HepG2 (cell line): ENCODE results near the gene SOX4. TPM values are rescaled to one million over a fixed set of nuclear protein-coding genes. Genes with fewer than 3 reads are reported as not detected.

Source experiments
- ATAC-seq: fragments of 200-7000 bp; cut with Tn5 transposase; 3 replicates; pipeline ENCODE4 v1.9.1; 2020; ENCODE audit warnings: mild to moderate bottlenecking, moderate library complexity
- BruUV-seq: library from RNA; stranded (reverse); fragments of 400-500 nt; replicated peaks from 2 replicates; lab custom pipeline; 2021; lab: Mats Ljungman, UMichigan
- CTCF ChIA-PET: fragments of 300-600 bp; formaldehyde crosslinking; extraction: SDS; loops from one replicate; lab custom pipeline; 2021; ENCODE audit warnings: low total read pairs, inconsistent platforms, low intra/inter-chr PET ratio; lab: Yijun Ruan, JAX
- POLR2A ChIA-PET: fragments of 350-600 bp; sonication (Branson Sonifier 250); formaldehyde crosslinking; loops from one replicate; lab custom pipeline; 2020; ENCODE audit warnings: antibody characterized with exemption, inconsistent platforms; lab: Yijun Ruan, JAX
- DNase-seq: peaks from one replicate; pipeline ENCODE4 v3.0.0-alpha.2; 2015; ENCODE audit warnings: low spot score
- FAIRE-seq: peaks from 3 replicates; lab custom pipeline; 2011; peaks lifted over from hg19 to GRCh38; lab: Jason Lieb, UNC
- H2AFZ ChIP-seq: one replicate; pipeline ENCODE4 v1.6.1; 2011; ENCODE audit warnings: low read length, inconsistent platforms
- H3K27ac ChIP-seq: fragments of 300-600 bp; 3 replicates; pipeline ENCODE4 v1.8.0; 2011; ENCODE audit warnings: mixed run types, mild to moderate bottlenecking, mixed read lengths, low read length, inconsistent platforms; ENCODE audit not compliant: insufficient read depth; ENCODE audit errors: extremely low read length
- H3K27me3 ChIP-seq, 2 experiments: fragments of 200-600 bp in 1 of 2; 2 replicates in 1 of 2; 3 replicates in 1 of 2; pipeline versions ENCODE4 v1.6.0 to v1.8.0; 2011; ENCODE audit warnings: low read length in 2 of 2, mild to moderate bottlenecking in 2 of 2, moderate library complexity in 2 of 2, inconsistent platforms in 1 of 2; ENCODE audit not compliant: insufficient read depth in 2 of 2, control insufficient read depth in 1 of 2
- H3K36me3 ChIP-seq, 2 experiments: fragments of 200-600 bp in 1 of 2; replicated peaks in 1 of 2; 2 replicates in 1 of 2; 3 replicates in 1 of 2; pipeline versions ENCODE4 v1.5.1 to v1.8.0; 2011; ENCODE audit warnings: low read length in 2 of 2, inconsistent platforms in 1 of 2; ENCODE audit not compliant: insufficient read depth in 2 of 2, control insufficient read depth in 1 of 2
- H3K4me1 ChIP-seq: 2 replicates; pipeline ENCODE4 v1.5.1; 2012; ENCODE audit warnings: low read length, inconsistent platforms; ENCODE audit not compliant: insufficient read depth
- H3K4me2 ChIP-seq: 2 replicates; pipeline ENCODE4 v1.6.0; 2011; ENCODE audit warnings: low read depth, low read length, inconsistent platforms
- H3K4me3 ChIP-seq, 3 experiments: fragments of 200-600 bp in 1 of 3; sonication (generic), shearing (Covaris generic) in 1 of 3; replicated peaks in 1 of 3; 2 replicates each; pipeline ENCODE4 v1.5.1; 2011 to 2016; ENCODE audit warnings: low read length in 3 of 3, inconsistent platforms in 2 of 3, low read depth in 2 of 3, mild to moderate bottlenecking in 2 of 3, control low read depth in 1 of 3, mixed read lengths in 1 of 3; ENCODE audit not compliant: insufficient read depth in 1 of 3
- H3K79me2 ChIP-seq: one replicate; pipeline ENCODE4 v1.6.1; 2011; ENCODE audit warnings: low read length, inconsistent platforms; ENCODE audit not compliant: insufficient read depth
- H3K9ac ChIP-seq: 2 replicates; pipeline ENCODE4 v1.6.0; 2011; ENCODE audit warnings: mild to moderate bottlenecking, low read depth, low read length, inconsistent platforms; ENCODE audit not compliant: insufficient read depth
- H3K9me3 ChIP-seq: 2 replicates; pipeline ENCODE4 v1.5.1; 2012; ENCODE audit warnings: mild to moderate bottlenecking, low read length
- H4K20me1 ChIP-seq: 2 replicates; pipeline ENCODE4 v1.6.0; 2011; ENCODE audit warnings: inconsistent platforms, mild to moderate bottlenecking, low read length, moderate library complexity; ENCODE audit not compliant: insufficient read depth
- AKAP8 ChIP-seq: sonication (generic); formaldehyde crosslinking; IDR thresholded peaks from 2 replicates; pipeline ENCODE4 v1.5.1; 2020; ENCODE audit warnings: mild to moderate bottlenecking, missing genetic modification reagents
- BRD4 ChIP-seq: sonication (generic); formaldehyde crosslinking; IDR thresholded peaks from 2 replicates; pipeline ENCODE4 v1.4.0; 2020; ENCODE audit warnings: missing genetic modification reagents
- CSRNP1 ChIP-seq: sonication (generic); formaldehyde crosslinking; IDR thresholded peaks from 2 replicates; pipeline ENCODE4 v1.8.1; 2023; ENCODE audit warnings: mild to moderate bottlenecking, missing genetic modification reagents
- GATAD1 ChIP-seq: IDR thresholded peaks from 2 replicates; pipeline ENCODE4 v1.6.1; 2016; ENCODE audit warnings: missing genetic modification reagents, missing compliant biosample characterization
- HMG20B ChIP-seq: conservative IDR thresholded peaks from 2 replicates; pipeline ENCODE4 v1.6.1; 2016; ENCODE audit warnings: missing genetic modification reagents, missing compliant biosample characterization
- KMT2B ChIP-seq: IDR thresholded peaks from 2 replicates; pipeline ENCODE4 v1.6.1; 2016; ENCODE audit warnings: missing genetic modification reagents, missing compliant biosample characterization
- LCORL ChIP-seq, 2 experiments: fragments of 450-650 bp in 1 of 2; sonication (generic) in 1 of 2; formaldehyde crosslinking in 1 of 2; IDR thresholded peaks; 2 replicates each; pipeline versions ENCODE4 v1.5.0 to v1.6.1; 2017 to 2020; ENCODE audit warnings: antibody characterized with exemption in 1 of 2, missing genetic modification reagents in 1 of 2
- POGK ChIP-seq: sonication (generic); formaldehyde crosslinking; conservative IDR thresholded peaks from 2 replicates; pipeline ENCODE4 v1.8.0; 2022; ENCODE audit warnings: mild to moderate bottlenecking, moderate library complexity, missing genetic modification reagents
- SOX5 ChIP-seq: IDR thresholded peaks from 2 replicates; pipeline ENCODE4 v1.6.1; 2016; ENCODE audit warnings: borderline replicate concordance
- SUZ12 ChIP-seq: fragments of 150-350 bp; IDR thresholded peaks from 2 replicates; pipeline ENCODE4 v1.6.1; 2014; ENCODE audit warnings: low read depth, low read length
- ZC3H13 ChIP-seq: sonication (generic); formaldehyde crosslinking; IDR thresholded peaks from 2 replicates; pipeline ENCODE4 v1.8.1; 2023; ENCODE audit warnings: mild to moderate bottlenecking, missing genetic modification reagents, moderate library complexity
- ZFY ChIP-seq: sonication (generic); formaldehyde crosslinking; IDR thresholded peaks from 2 replicates; pipeline ENCODE4 v1.4.0; 2020; ENCODE audit warnings: missing genetic modification reagents
- ZNF337 ChIP-seq: sonication (generic); formaldehyde crosslinking; IDR thresholded peaks from 2 replicates; pipeline ENCODE4 v1.5.1; 2020; ENCODE audit warnings: missing genetic modification reagents, low read depth, mild to moderate bottlenecking, borderline replicate concordance
- ZNF550 ChIP-seq: sonication (generic); formaldehyde crosslinking; IDR thresholded peaks from 2 replicates; pipeline ENCODE4 v1.4.0; 2020; ENCODE audit warnings: mild to moderate bottlenecking, missing genetic modification reagents, borderline replicate concordance
- ZNF562 ChIP-seq: sonication (generic); formaldehyde crosslinking; IDR thresholded peaks from 2 replicates; pipeline ENCODE4 v1.8.0; 2022; ENCODE audit warnings: missing genetic modification reagents, borderline replicate concordance
- ZNF776 ChIP-seq: sonication (generic); formaldehyde crosslinking; IDR thresholded peaks from 2 replicates; pipeline ENCODE4 v1.4.0; 2020; ENCODE audit warnings: mild to moderate bottlenecking, missing genetic modification reagents
- ZXDC ChIP-seq: sonication (generic); formaldehyde crosslinking; IDR thresholded peaks from 2 replicates; pipeline ENCODE4 v1.5.0; 2020; ENCODE audit warnings: mild to moderate bottlenecking, missing genetic modification reagents
- in situ Hi-C: cut with HindIII; loops from 2 replicates; pipeline ENCODE4 v1.10.0; 2017; ENCODE audit warnings: low pct_unique_long_range_greater_than_20kb; ENCODE audit not compliant: extremely low pct_ligation_motif_present
- intact Hi-C: fragments of 100-400 bp; cut with micrococcal nuclease; formaldehyde crosslinking; loops from one replicate; pipeline ENCODE4 v1.10.0; 2022; ENCODE audit not compliant: unreplicated experiment
- polyA plus RNA-seq, 8 experiments: library from polyadenylated mRNA; depleted of rRNA in 3 of 8; stranded (reverse) in 7 of 8; unstranded in 1 of 8; fragments of >200 nt; fragmentation: Illumina TruSeq in 4 of 8; extraction: Trizol in 4 of 8; gene quantifications; 2 replicates each; pipeline versions ENCODE4 v1.2.1 to v1.2.3, GENCODE V29; 2011 to 2016; ENCODE audit warnings: low read depth in 4 of 8, missing spikeins in 1 of 8, mixed read lengths in 1 of 8; ENCODE audit not compliant: insufficient read depth in 1 of 8
- total RNA-seq, 5 experiments: library from RNA; depleted of rRNA; stranded (reverse); fragments of >200 nt; fragmentation: Illumina TruSeq; extraction: Trizol; gene quantifications; 2 replicates each; pipeline ENCODE4 v1.2.3, GENCODE V29; 2016; ENCODE audit warnings: low read depth in 1 of 5

SOX4 gene
- total and polyA plus RNA-seq, 2 of the 13 experiments (the other 11 are each of a cell fraction or from before 2014, with no cell fraction given), result 2.6 to 3.4 TPM

GRCh38 chr6:21636876-21637275 is 43.3 kb downstream of the SOX4 start:
- H3K27me3 ChIP-seq, result no peaks in the 10 kb centered on the region; a peak in 1 of 5 replicates
- no peaks in the 10 kb centered on the region for H3K36me3 ChIP-seq
- H3K4me2 ChIP-seq, result no peak overlapping the region
- no TSS peak for BruUV-seq
- H4K20me1 ChIP-seq, result no peaks in the 10 kb centered on the region
- H3K79me2 ChIP-seq, result no peaks in the 10 kb centered on the region
- H3K4me1 ChIP-seq, result peaks cover 6% of the 10 kb centered on the region; the same call in 1 of the 2 replicates
- DNase-seq (no peak), FAIRE-seq (no peak), ATAC-seq (no peak)
- in situ Hi-C loops, result no loop called here
- TF ChIP-seq GATAD1 (no peak), ZNF550 (no peak), SOX5 (CRISPR knock-in tag) (no peak), LCORL (IDR thresholded peaks at IDR 0.05) (no peak), LCORL (CRISPR knock-in tag; IDR thresholded peaks at IDR 0.05) (no peak), KMT2B (no peak), CSRNP1 (no peak), ZC3H13 (CRISPR knock-in tag) (no peak), AKAP8 (CRISPR knock-in tag) (no peak), ZFY (CRISPR knock-in tag) (no peak), ZNF337 (CRISPR knock-in tag) (no peak), ZXDC (CRISPR knock-in tag) (no peak), BRD4 (no peak), ZNF776 (CRISPR knock-in tag) (no peak), SUZ12 (no peak), POGK (CRISPR knock-in tag) (no peak), ZNF562 (CRISPR knock-in tag) (no peak), HMG20B (CRISPR knock-in tag) (no peak)
- ChIA-PET POLR2A (no interaction called here), CTCF (no interaction called here)
- no peak overlapping the region for H2AFZ ChIP-seq
- H3K27ac ChIP-seq, result no peak overlapping the region
- H3K9ac ChIP-seq, result no peak overlapping the region
- H3K4me3 ChIP-seq, result no peak overlapping the region
- intact Hi-C loops, result no loop called here
- H3K9me3 ChIP-seq, result no peaks in the 10 kb centered on the region
